ENCODE data around the gene SHROOM2. TPM values are rescaled to one million over a fixed set of nuclear protein-coding genes. Genes with fewer than 3 reads are reported as not detected.
A peak's percentile ranks its signal among the peaks of the same experiment; 100 is the strongest.

The SHROOM2 gene
- total RNA-seq, 1 experiment from 2014 or later: 0.15 TPM

DNA sequence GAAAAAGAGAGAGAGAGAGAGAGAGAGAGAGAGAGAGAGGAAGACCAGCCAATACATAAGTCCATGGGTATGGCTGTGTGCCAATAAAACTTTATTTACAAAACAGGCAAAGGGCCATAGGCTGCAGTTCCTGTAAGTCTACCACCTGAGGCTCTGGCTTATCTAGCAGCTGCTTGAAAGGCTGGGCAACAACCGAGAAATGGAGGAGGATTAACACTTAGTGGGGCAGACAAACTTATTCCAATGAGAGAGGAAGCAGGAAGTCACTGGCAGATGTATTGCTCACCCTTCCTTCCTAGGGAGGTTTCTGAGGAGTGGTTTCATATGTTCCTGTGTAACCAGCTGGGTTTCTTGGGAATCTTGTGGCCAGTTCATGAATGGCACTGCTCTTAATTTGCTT is 15.9 kb upstream of the SHROOM2 start:
- H3K79me2 ChIP-seq (ENCODE audit: low read length): no peaks in the 10 kb centered on the region
- no peak overlapping the region for H3K4me2 ChIP-seq (ENCODE audit: low read depth, low read length, poor library complexity, severe bottlenecking)
- H3K36me3 ChIP-seq (ENCODE audit: insufficient read depth, low read length): no peaks in the 10 kb centered on the region
- H2AFZ ChIP-seq (ENCODE audit: low read length): no peak overlapping the region
- no peaks in the 10 kb centered on the region for H3K27me3 ChIP-seq (ENCODE audit: low read length)
- H3K4me1 ChIP-seq (ENCODE audit: low read length): peaks cover 35% of the 10 kb centered on the region
- H4K20me1 ChIP-seq (ENCODE audit: insufficient read depth, low read depth, low read length): no peaks in the 10 kb centered on the region
- DNase-seq: peak; percentile 52
- no peaks in the 10 kb centered on the region for H3K9me2 ChIP-seq (replicated peaks; ENCODE audit: insufficient read depth, low read length)
- H3K27ac ChIP-seq (ENCODE audit: low read length): no peak overlapping the region
- no peaks in the 10 kb centered on the region for H3K9me3 ChIP-seq (ENCODE audit: low read length)
- H3K9ac ChIP-seq (ENCODE audit: low read length): no peak overlapping the region
- H3K4me3 ChIP-seq (ENCODE audit: low read length): no peak overlapping the region

DNA sequence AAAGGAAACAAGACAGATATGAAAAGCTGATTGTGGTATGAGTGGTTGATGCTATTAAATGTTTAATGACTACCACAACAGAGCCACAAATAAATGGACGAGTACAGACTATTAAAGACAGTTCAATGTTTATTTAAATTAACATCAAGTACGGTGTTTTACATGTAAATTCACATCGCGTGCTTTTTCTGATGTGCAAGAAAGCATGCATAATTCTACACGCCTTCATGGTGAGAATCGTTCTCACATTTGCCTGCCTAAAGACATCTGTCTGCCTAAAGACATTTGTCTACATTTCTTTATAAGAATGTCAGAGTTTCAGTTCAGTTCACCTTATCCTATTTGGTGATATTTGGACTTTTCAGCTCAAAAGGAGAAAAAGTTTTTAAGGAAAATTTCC is 13.3 kb upstream of the SHROOM2 start:
- no peak overlapping the region for H3K4me3 ChIP-seq (ENCODE audit: low read length)
- no peak overlapping the region for H3K27ac ChIP-seq (ENCODE audit: low read length)
- H3K36me3 ChIP-seq (ENCODE audit: insufficient read depth, low read length): no peaks in the 10 kb centered on the region
- H2AFZ ChIP-seq (ENCODE audit: low read length): no peak overlapping the region
- no peaks in the 10 kb centered on the region for H3K9me2 ChIP-seq (replicated peaks; ENCODE audit: insufficient read depth, low read length)
- no peaks in the 10 kb centered on the region for H3K79me2 ChIP-seq (ENCODE audit: low read length)
- no peak for DNase-seq
- no peak overlapping the region for H3K9ac ChIP-seq (ENCODE audit: low read length)
- peaks cover 24% of the 10 kb centered on the region for H3K4me1 ChIP-seq (ENCODE audit: low read length)
- peak overlapping the region; percentile 24 for H3K4me2 ChIP-seq (ENCODE audit: low read depth, low read length, poor library complexity, severe bottlenecking)
- H3K9me3 ChIP-seq (ENCODE audit: low read length): no peaks in the 10 kb centered on the region
- no peaks in the 10 kb centered on the region for H3K27me3 ChIP-seq (ENCODE audit: low read length)
- H4K20me1 ChIP-seq (ENCODE audit: insufficient read depth, low read depth, low read length): no peaks in the 10 kb centered on the region

DNA sequence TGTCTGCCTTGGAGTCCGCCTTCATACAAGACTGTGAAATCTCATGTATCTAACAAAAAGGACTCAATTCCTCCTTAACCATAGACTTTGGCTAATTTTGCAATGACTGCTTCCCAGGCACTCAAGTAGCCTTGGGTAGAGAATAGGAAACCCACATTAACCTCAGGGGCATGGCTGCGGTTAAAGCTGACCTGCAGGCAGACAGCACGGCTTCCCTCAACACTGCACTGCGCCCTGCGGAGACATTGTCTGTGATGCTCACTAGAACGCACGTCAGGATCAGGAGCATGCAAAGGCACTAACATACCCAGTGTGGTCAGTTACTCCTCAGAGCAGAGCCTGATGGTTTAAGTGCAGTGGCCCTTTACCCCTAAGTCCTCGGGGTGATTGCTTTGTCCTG is 10.3 kb upstream of the SHROOM2 start:
- H4K20me1 ChIP-seq (ENCODE audit: insufficient read depth, low read depth, low read length): no peaks in the 10 kb centered on the region
- H3K27me3 ChIP-seq (ENCODE audit: low read length): no peaks in the 10 kb centered on the region
- no peaks in the 10 kb centered on the region for H3K79me2 ChIP-seq (ENCODE audit: low read length)
- no peak overlapping the region for H2AFZ ChIP-seq (ENCODE audit: low read length)
- H3K4me1 ChIP-seq (ENCODE audit: low read length): peaks cover 10% of the 10 kb centered on the region
- no peak overlapping the region for H3K4me3 ChIP-seq (ENCODE audit: low read length)
- H3K9me2 ChIP-seq (replicated peaks; ENCODE audit: insufficient read depth, low read length): no peaks in the 10 kb centered on the region
- DNase-seq: no peak
- no peak overlapping the region for H3K9ac ChIP-seq (ENCODE audit: low read length)
- H3K36me3 ChIP-seq (ENCODE audit: insufficient read depth, low read length): no peaks in the 10 kb centered on the region
- no peak overlapping the region for H3K27ac ChIP-seq (ENCODE audit: low read length)
- H3K4me2 ChIP-seq (ENCODE audit: low read depth, low read length, poor library complexity, severe bottlenecking): no peak overlapping the region
- no peaks in the 10 kb centered on the region for H3K9me3 ChIP-seq (ENCODE audit: low read length)

GRCh38 chrX:9781941-9782340 is 4.3 kb upstream of the SHROOM2 start:
- no peaks in the 10 kb centered on the region; the same call in 1 of the 2 replicates for H3K9me3 ChIP-seq (ENCODE audit: low read length)
- H3K9ac ChIP-seq (ENCODE audit: low read length): no peak overlapping the region
- no peaks in the 10 kb centered on the region for H3K9me2 ChIP-seq (replicated peaks; ENCODE audit: insufficient read depth, low read length)
- no peaks in the 10 kb centered on the region for H3K27me3 ChIP-seq (ENCODE audit: low read length)
- no peaks in the 10 kb centered on the region for H3K79me2 ChIP-seq (ENCODE audit: low read length)
- H3K36me3 ChIP-seq (ENCODE audit: insufficient read depth, low read length): no peaks in the 10 kb centered on the region
- no peak for DNase-seq
- H4K20me1 ChIP-seq (ENCODE audit: insufficient read depth, low read depth, low read length): no peaks in the 10 kb centered on the region
- H3K4me2 ChIP-seq (ENCODE audit: low read depth, low read length, poor library complexity, severe bottlenecking): peak overlapping the region; percentile 50
- peak overlapping the region; percentile 36; the same call in 1 of the 2 replicates for H3K4me3 ChIP-seq (ENCODE audit: low read length)
- no peak overlapping the region; the same call in 1 of the 2 replicates for H3K27ac ChIP-seq (ENCODE audit: low read length)
- H2AFZ ChIP-seq (ENCODE audit: low read length): no peak overlapping the region
- peaks cover 7% of the 10 kb centered on the region for H3K4me1 ChIP-seq (ENCODE audit: low read length)

DNA sequence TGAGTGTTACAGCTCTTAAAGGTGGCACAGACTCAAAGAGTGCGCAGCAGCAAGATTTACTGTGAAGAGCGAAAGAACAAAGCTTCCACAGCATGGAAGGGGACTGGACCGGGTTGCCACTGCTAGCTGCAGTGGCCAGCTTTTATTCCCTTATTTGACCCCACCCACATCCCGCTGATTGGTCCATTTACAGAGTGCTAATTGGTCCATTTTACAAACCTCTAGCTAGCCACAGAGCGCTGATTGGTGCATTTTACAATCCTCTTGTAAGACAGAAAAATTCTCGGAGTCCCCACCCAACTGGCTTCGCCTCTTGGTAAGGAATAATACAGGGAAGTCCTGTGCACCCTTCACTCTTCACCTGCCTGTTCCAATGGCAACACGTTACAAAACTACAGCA is 1.9 kb upstream of the SHROOM2 start:
- H2AFZ ChIP-seq (ENCODE audit: low read length): no peak overlapping the region
- no peak overlapping the region for H3K9ac ChIP-seq (ENCODE audit: low read length)
- peaks cover 12% of the 10 kb centered on the region for H3K4me1 ChIP-seq (ENCODE audit: low read length)
- H4K20me1 ChIP-seq (ENCODE audit: insufficient read depth, low read depth, low read length): no peaks in the 10 kb centered on the region
- H3K27ac ChIP-seq (ENCODE audit: low read length): no peak overlapping the region
- no peak overlapping the region for H3K4me2 ChIP-seq (ENCODE audit: low read depth, low read length, poor library complexity, severe bottlenecking)
- no peaks in the 10 kb centered on the region for H3K27me3 ChIP-seq (ENCODE audit: low read length)
- H3K4me3 ChIP-seq (ENCODE audit: low read length): no peak overlapping the region
- no peaks in the 10 kb centered on the region for H3K9me2 ChIP-seq (replicated peaks; ENCODE audit: insufficient read depth, low read length)
- no peaks in the 10 kb centered on the region for H3K36me3 ChIP-seq (ENCODE audit: insufficient read depth, low read length)
- H3K79me2 ChIP-seq (ENCODE audit: low read length): no peaks in the 10 kb centered on the region
- DNase-seq: no peak
- no peaks in the 10 kb centered on the region; the same call in 1 of the 2 replicates for H3K9me3 ChIP-seq (ENCODE audit: low read length)

DNA sequence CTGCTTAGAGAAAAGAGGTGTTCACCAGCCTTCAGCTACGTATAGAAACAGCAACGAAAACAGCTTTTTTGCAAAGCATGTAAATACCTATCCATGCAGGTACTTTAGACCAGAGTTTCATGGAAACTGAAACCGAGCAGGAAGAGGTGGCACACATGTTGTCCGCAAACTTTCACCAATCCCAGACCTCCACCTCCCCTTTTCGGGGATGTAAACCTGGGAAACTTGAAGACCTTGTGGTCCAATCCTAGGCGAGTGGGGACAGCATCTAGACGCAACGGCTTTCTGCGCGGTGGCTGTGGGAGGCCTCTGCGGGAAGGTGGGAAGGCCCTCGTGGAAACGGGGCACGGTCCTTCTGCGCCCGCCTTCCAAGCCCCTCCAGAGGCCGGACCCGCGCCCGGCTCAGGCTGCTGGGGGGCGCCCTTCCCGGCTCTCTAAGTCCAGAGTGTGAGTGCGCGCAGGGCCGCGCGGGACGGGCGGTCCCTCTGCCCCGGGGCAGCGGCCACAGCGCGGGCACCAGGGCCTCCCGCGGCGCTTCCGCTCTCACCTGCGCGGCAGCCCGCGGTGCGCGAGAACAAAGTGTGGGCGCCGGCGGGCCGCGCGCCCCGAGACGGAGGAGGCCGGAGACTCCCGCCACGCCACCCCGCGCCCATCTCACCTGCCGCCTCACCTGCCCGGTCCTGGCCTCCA is 830 bp upstream of the SHROOM2 start:
- H3K4me3 ChIP-seq (ENCODE audit: low read length): no peak overlapping the region; the same call in 1 of the 2 replicates
- H3K4me2 ChIP-seq (ENCODE audit: low read depth, low read length, poor library complexity, severe bottlenecking): no peak overlapping the region
- H3K36me3 ChIP-seq (ENCODE audit: insufficient read depth, low read length): no peaks in the 10 kb centered on the region
- no peaks in the 10 kb centered on the region for H3K79me2 ChIP-seq (ENCODE audit: low read length)
- peaks cover 12% of the 10 kb centered on the region for H3K4me1 ChIP-seq (ENCODE audit: low read length)
- H3K27me3 ChIP-seq (ENCODE audit: low read length): no peaks in the 10 kb centered on the region
- H2AFZ ChIP-seq (ENCODE audit: low read length): no peak overlapping the region
- H3K27ac ChIP-seq (ENCODE audit: low read length): no peak overlapping the region
- no peak for DNase-seq
- no peaks in the 10 kb centered on the region for H3K9me2 ChIP-seq (replicated peaks; ENCODE audit: insufficient read depth, low read length)
- H3K9ac ChIP-seq (ENCODE audit: low read length): no peak overlapping the region
- H4K20me1 ChIP-seq (ENCODE audit: insufficient read depth, low read depth, low read length): no peaks in the 10 kb centered on the region
- H3K9me3 ChIP-seq (ENCODE audit: low read length): no peaks in the 10 kb centered on the region; the same call in 1 of the 2 replicates

GRCh38 chrX:9786798-9787635 is 788 bp downstream of the SHROOM2 start:
- H3K36me3 ChIP-seq (ENCODE audit: insufficient read depth, low read length): no peaks in the 10 kb centered on the region
- H3K9me3 ChIP-seq (ENCODE audit: low read length): no peaks in the 10 kb centered on the region; the same call in 1 of the 2 replicates
- DNase-seq: no peak
- peak overlapping the region; percentile 17 for H3K4me2 ChIP-seq (ENCODE audit: low read depth, low read length, poor library complexity, severe bottlenecking)
- H2AFZ ChIP-seq (ENCODE audit: low read length): no peak overlapping the region
- H3K9ac ChIP-seq (ENCODE audit: low read length): no peak overlapping the region
- H3K27me3 ChIP-seq (ENCODE audit: low read length): no peaks in the 10 kb centered on the region
- H3K4me1 ChIP-seq (ENCODE audit: low read length): peaks cover 9% of the 10 kb centered on the region
- H3K79me2 ChIP-seq (ENCODE audit: low read length): no peaks in the 10 kb centered on the region
- no peak overlapping the region for H3K27ac ChIP-seq (ENCODE audit: low read length)
- peak overlapping the region; percentile 32; the same call in 1 of the 2 replicates for H3K4me3 ChIP-seq (ENCODE audit: low read length)
- no peaks in the 10 kb centered on the region for H3K9me2 ChIP-seq (replicated peaks; ENCODE audit: insufficient read depth, low read length)
- no peaks in the 10 kb centered on the region for H4K20me1 ChIP-seq (ENCODE audit: insufficient read depth, low read depth, low read length)

DNA sequence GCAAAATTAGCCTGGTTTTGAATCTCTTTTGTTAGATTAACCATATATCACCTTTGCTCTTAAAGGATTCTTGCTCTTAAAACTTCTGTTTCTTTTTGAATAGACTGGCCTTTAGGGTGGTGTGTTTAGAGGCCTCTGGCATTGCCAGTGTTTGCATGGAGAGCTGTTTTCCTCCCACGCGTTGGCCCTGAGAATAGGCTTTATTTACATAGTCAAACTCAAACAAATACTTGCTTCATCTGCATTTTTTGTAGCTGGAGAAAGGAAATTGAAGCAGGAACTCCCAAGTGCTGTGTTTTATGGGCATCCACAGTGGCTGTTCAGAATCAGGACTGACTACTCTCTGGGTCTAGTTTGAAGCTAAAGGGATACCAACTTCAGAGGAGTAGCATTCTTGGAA is 2.7 kb downstream of the SHROOM2 start:
- Histone ChIP-seq H3K27ac (ENCODE audit: low read length) (no peak overlapping the region), H3K36me3 (ENCODE audit: insufficient read depth, low read length) (no peaks in the 10 kb centered on the region), H3K4me1 (ENCODE audit: low read length) (peaks cover 5% of the 10 kb centered on the region; the same call in 1 of the 2 replicates), H3K9me2 (replicated peaks; ENCODE audit: insufficient read depth, low read length) (no peaks in the 10 kb centered on the region), H3K27me3 (ENCODE audit: low read length) (no peaks in the 10 kb centered on the region), H3K4me2 (ENCODE audit: low read depth, low read length, poor library complexity, severe bottlenecking) (no peak overlapping the region), H4K20me1 (ENCODE audit: insufficient read depth, low read depth, low read length) (no peaks in the 10 kb centered on the region), H3K79me2 (ENCODE audit: low read length) (no peaks in the 10 kb centered on the region), H2AFZ (ENCODE audit: low read length) (no peak overlapping the region), H3K9ac (ENCODE audit: low read length) (no peak overlapping the region), H3K9me3 (ENCODE audit: low read length) (no peaks in the 10 kb centered on the region; the same call in 1 of the 2 replicates), H3K4me3 (ENCODE audit: low read length) (no peak overlapping the region)
- no peak for DNase-seq

Measured in Karpas-422 (cell line).